Retinal pigment epithelial cell (primary cell): ENCODE results near the gene TSPAN18.

ENCODE experiments used
- DNase-seq: peaks from one replicate; pipeline ENCODE4 v3.0.0-alpha.2; 2010; ENCODE audit warnings: low read depth
- H3K4me3 ChIP-seq: 2 replicates; pipeline ENCODE4 v1.5.1; 2011; ENCODE audit warnings: mild to moderate bottlenecking, low read length, control low read depth, moderate library complexity
- CTCF ChIP-seq: conservative IDR thresholded peaks from 2 replicates; pipeline ENCODE4 v1.5.1; 2011; ENCODE audit warnings: low read depth, low read length, control low read depth, inconsistent platforms

TSPAN18 gene

GRCh38 chr11:44811841-44812448 is 85.2 kb downstream of the TSPAN18 start:
- no peak overlapping the region for H3K4me3 ChIP-seq
- no peak for TF ChIP-seq CTCF
- no peak for DNase-seq

- no peak for TF ChIP-seq CTCF
- no peak for DNase-seq
- no peak overlapping the region for H3K4me3 ChIP-seq
Observed at GRCh38 chr11:44812971-44813370, 86.2 kb downstream of the TSPAN18 start.

DNA sequence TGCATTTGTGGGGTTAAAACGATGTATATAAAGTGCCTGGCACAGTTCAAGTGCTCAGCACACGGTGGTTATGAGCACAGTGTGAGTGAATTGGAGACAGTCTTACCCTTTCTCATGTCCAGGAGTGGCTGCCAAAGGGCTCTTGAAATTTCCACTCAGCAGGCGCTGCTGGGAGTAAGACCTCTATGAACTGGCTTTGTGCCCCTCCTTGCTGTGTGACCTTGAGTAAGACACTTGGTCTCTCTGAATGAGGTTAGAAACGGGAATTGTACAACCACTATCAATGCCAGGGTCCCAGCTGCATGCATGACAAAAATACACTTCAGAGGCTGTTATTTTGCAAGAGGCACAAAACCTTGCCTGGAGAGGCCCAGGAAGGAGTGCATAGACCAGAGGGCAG is 86.6 kb downstream of the TSPAN18 start:
- no peak for DNase-seq
- TF ChIP-seq CTCF: no peak
- no peak overlapping the region for H3K4me3 ChIP-seq

DNA sequence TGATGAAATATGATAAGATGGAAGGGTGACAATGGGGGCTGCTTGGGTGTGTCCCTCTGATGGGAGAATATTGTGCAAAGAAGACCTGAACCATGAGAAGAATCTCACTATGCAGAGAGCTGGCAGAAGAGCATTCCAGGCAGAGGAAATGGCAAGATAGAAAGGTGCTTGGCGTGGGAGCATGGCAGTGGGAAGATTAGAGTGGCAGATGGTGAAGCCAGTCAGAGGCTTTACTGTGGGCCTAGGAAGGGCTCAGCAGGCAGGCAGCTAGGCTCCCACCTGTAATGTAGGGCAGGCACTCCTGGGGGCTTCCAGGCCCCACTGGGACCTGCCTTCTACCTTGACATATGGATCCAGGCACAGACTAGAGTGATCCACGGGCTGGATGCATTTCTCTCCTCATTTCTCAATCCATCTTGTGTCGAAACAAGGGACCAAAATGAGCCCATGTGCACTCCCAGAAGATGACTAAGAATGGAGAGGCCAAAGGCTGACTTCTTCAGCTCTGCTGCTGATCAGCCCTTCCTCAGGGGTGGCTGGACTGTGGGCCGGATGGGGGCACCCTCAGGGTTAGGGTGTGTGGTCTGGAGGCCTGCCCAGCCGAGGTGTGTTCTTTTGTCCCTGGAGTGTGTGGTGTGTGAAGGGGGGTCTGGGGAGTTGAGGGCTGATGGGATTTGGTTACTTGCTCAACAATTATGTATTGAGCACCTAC is 88.3 kb downstream of the TSPAN18 start:
- DNase-seq: no peak
- no peak for TF ChIP-seq CTCF
- H3K4me3 ChIP-seq: no peak overlapping the region

DNA sequence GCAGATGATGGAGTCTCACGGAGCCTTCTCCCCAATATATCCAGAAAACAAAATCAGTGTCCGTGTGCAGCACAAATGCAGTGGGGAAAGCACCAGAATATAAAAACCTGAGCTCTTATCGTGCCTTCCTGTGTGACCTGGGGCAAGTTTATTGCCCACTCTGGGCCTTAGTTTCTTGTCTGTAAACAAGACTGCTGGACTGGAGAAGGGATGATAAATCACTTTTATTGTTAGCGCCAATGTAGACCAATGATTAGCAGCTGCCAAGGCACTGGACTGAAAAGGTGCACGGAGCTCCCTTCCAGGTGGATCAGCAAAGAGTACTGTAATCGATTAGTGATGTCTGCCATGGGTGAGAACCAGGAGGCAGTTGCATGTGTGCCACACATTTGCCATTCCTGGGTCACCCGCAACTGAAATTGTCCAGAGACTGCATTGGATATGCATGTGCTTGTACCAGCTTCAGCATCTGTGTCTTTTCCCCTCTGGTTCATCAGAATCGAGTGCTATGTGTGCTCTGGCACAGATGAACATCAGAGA is 89.2 kb downstream of the TSPAN18 start:
- no peak for DNase-seq
- no peak for TF ChIP-seq CTCF
- H3K4me3 ChIP-seq: no peak overlapping the region

- no peak for DNase-seq
- no peak overlapping the region for H3K4me3 ChIP-seq
- TF ChIP-seq CTCF: no peak
Observed at GRCh38 chr11:44816761-44817160, 90.0 kb downstream of the TSPAN18 start.
